Gastroesophageal sphincter (tissue), 3 donors: ENCODE results near the gene C14orf180.

Experiments
- CTCF ChIP-seq, 4 experiments: fragments of 200-600 bp in 2 of 4; fragments of 450-650 bp in 2 of 4; sonication (generic) in 1 of 4; IDR thresholded peaks; one replicate each; pipeline ENCODE4 v1.5.1; 2017 to 2019; ENCODE audit warnings: antibody characterized with exemption in 4 of 4, mild to moderate bottlenecking in 2 of 4, moderate library complexity in 2 of 4
- EP300 ChIP-seq: sonication (generic); formaldehyde crosslinking; IDR thresholded peaks from one replicate; pipeline ENCODE4 v1.6.1; 2017; ENCODE audit warnings: antibody characterized with exemption, mild to moderate bottlenecking

- TF ChIP-seq EP300, result no peak
- TF ChIP-seq CTCF (IDR thresholded peaks at IDR 0.05), result no peak
These were observed 30.1 kb downstream of the C14orf180 start for GRCh38 chr14:104609666-104610065.
